Coronary artery (tissue), 2 donors: ENCODE results near the gene KLK2.
A peak's percentile ranks its signal among the peaks of the same experiment; 100 is the strongest.

Experiments
- DNase-seq: peaks from one replicate; pipeline ENCODE4 v3.0.0-alpha.2; 2017; ENCODE audit warnings: low spot score
- H3K27ac ChIP-seq, 2 donors: fragments of 200-600 bp; sonication (generic); one replicate each; pipeline ENCODE4 v1.5.1; 2016 to 2019
- H3K4me3 ChIP-seq: fragments of 200-600 bp; sonication (generic); 2 replicates; pipeline ENCODE4 v1.5.1; 2016; ENCODE audit warnings: mild to moderate bottlenecking, moderate library complexity
- CTCF ChIP-seq: fragments of 200-600 bp; sonication (generic); IDR thresholded peaks from one replicate; pipeline ENCODE4 v1.5.1; 2019; ENCODE audit warnings: antibody characterized with exemption

KLK2 gene

GRCh38 chr19:50911206-50912101 lies 38.2 kb downstream of the KLK2 start, which contains the start of gene KLK4:
TSS of gene KLK4 (minus strand) at chr19:50911395. CDS start at chr19:50910738, 657 bp downstream.
- no peak for TF ChIP-seq CTCF
- H3K4me3 ChIP-seq: no peak within 1 kb of the TSS
- no peak for DNase-seq
- no peak within 1 kb of the TSS for H3K27ac ChIP-seq

- no peak for DNase-seq
- Histone ChIP-seq H3K4me3 (no peak overlapping the region), H3K27ac (no peak overlapping the region)
- no peak for TF ChIP-seq CTCF
Observed at GRCh38 chr19:50912102-50912599, 38.9 kb downstream of the KLK2 start.

GRCh38 chr19:50912727-50913716 lies 39.8 kb downstream of the KLK2 start:
- Histone ChIP-seq H3K27ac (no peak overlapping the region), H3K4me3 (no peak overlapping the region)
- no peak for DNase-seq
- TF ChIP-seq CTCF: no peak

- DNase-seq: no peak
- Histone ChIP-seq H3K27ac (no peak overlapping the region), H3K4me3 (no peak overlapping the region)
- TF ChIP-seq CTCF: no peak
Observed at GRCh38 chr19:50916069-50916468, 42.8 kb downstream of the KLK2 start.

- TF ChIP-seq CTCF: no peak
- DNase-seq: no peak
- Histone ChIP-seq H3K4me3 (no peak overlapping the region), H3K27ac (no peak overlapping the region)
Observed at GRCh38 chr19:50921426-50922316, 48.4 kb downstream of the KLK2 start.

GRCh38 chr19:50922317-50922853 lies 49.1 kb downstream of the KLK2 start:
- no peak overlapping the region for H3K27ac ChIP-seq
- peak; percentile 69 for TF ChIP-seq CTCF
- no peak for DNase-seq
- no peak overlapping the region for H3K4me3 ChIP-seq
